Glutamatergic neuron (in vitro differentiated cells): Measurements from ENCODE around the gene KIF18B. TPM values are rescaled to one million over a fixed set of nuclear protein-coding genes. Genes with fewer than 3 reads are reported as not detected.

Experiments
- DNase-seq: peaks from one replicate; pipeline ENCODE4 v3.0.0; 2022
- H3K27ac Mint-ChIP-seq: one replicate; pipeline ENCODE4 v1.8.0; 2020; ENCODE audit warnings: mild to moderate bottlenecking, mixed read lengths, inconsistent platforms; ENCODE audit not compliant: unreplicated experiment
- H3K27me3 Mint-ChIP-seq: one replicate; pipeline ENCODE4 v1.8.0; 2020; ENCODE audit warnings: mild to moderate bottlenecking, moderate library complexity, mixed read lengths, inconsistent platforms; ENCODE audit not compliant: unreplicated experiment
- H3K36me3 Mint-ChIP-seq: one replicate; pipeline ENCODE4 v1.8.0; 2020; ENCODE audit warnings: mild to moderate bottlenecking, mixed read lengths, inconsistent platforms; ENCODE audit not compliant: unreplicated experiment
- H3K4me1 Mint-ChIP-seq: one replicate; pipeline ENCODE4 v1.8.0; 2020; ENCODE audit warnings: mild to moderate bottlenecking, low read depth, mixed read lengths, inconsistent platforms; ENCODE audit not compliant: unreplicated experiment
- H3K4me3 Mint-ChIP-seq: one replicate; pipeline ENCODE4 v1.8.0; 2020; ENCODE audit warnings: mild to moderate bottlenecking, mixed read lengths, inconsistent platforms; ENCODE audit not compliant: unreplicated experiment
- H3K9me3 Mint-ChIP-seq: one replicate; pipeline ENCODE4 v1.8.0; 2020; ENCODE audit warnings: mild to moderate bottlenecking, moderate library complexity, mixed read lengths, inconsistent platforms; ENCODE audit not compliant: unreplicated experiment
- CTCF ChIP-seq: fragments of 200-600 bp; sonication (generic); IDR thresholded peaks from one replicate; pipeline ENCODE4 v1.5.0; 2021; ENCODE audit not compliant: partially characterized antibody, unreplicated experiment
- long read RNA-seq: library from polyadenylated mRNA; unstranded; transcript quantifications from one replicate; pipeline ENCODE4 v2.0.0, GENCODE V29; 2020; ENCODE audit not compliant: unreplicated experiment
- total RNA-seq: library from RNA; stranded (reverse); fragmentation: NEBNext Ultra II Directional; extraction: Animal tissue kit (Norgen Biotek cat#: 25700); gene quantifications from one replicate; pipeline ENCODE4 v1.2.1, GENCODE V29; 2021; ENCODE audit not compliant: unreplicated experiment

Gene KIF18B
- total RNA-seq = 7.4 TPM
- long read RNA-seq = 0 reads

DNA sequence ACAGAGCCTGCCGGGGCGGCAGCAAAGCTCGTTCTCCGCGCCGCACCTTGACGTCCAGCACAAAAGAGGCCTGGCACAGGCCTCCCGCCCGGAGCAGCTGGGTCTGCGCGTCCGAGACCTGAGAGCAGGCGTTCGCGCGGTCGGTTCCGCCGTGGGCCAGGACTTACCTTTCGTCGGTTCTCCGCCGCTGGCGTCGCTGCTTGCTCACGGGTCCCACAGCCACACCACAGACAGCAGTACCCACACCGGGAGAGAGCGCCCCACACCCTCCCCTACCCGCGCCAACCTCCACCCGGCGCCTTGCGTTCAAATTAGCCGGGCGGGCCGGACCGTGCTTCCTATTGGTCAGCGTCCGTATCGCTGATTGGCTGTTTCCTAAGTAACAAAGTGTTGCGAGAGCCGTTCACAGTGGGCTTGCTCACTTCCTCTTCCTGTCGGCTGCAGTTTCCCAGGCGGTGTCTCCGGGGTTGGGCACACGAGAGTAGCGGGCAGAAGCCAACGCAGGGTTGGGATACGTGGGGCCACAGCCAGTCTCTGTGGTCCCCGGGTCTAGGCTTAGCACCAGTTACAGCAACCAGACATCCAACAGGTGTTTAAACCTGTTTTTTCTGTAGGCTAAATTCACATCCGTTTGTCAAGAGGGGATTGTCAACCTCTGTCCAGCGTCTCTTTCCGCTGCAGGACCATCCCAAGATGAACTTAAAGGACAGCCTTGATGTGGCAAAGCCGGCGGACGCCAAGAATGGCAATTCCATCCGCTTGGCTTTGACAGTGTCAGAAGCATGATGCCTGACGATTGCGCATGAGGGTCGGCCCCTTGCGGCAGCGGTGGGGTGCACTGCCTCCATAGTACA is at the start of gene KIF18B:
KIF18B (minus strand) TSS at position 313 of the 854 bp plus-strand sequence. CDS start 11,429 bp downstream, outside the sequence.
- DNase-seq = peak; percentile 89
- Mint-ChIP-seq H3K27me3 (no peaks in the 10 kb centered on the region), H3K4me3 (peak within 1 kb of the TSS; percentile 95), H3K9me3 (no peaks in the 10 kb centered on the region), H3K27ac (peak within 1 kb of the TSS; percentile 28), H3K4me1 (no peaks in the 10 kb centered on the region), H3K36me3 (no peaks in the 10 kb centered on the region)
- TF ChIP-seq CTCF = no peak

- no peak for DNase-seq
- H3K27ac Mint-ChIP-seq = no peak overlapping the region
- no peak overlapping the region for H3K4me3 Mint-ChIP-seq
- no peak for TF ChIP-seq CTCF
- peaks cover 13% of the 10 kb centered on the region for H3K4me1 Mint-ChIP-seq
- H3K36me3 Mint-ChIP-seq = peaks cover 21% of the 10 kb centered on the region
- H3K27me3 Mint-ChIP-seq = peaks cover 25% of the 10 kb centered on the region
- H3K9me3 Mint-ChIP-seq = peaks cover 9% of the 10 kb centered on the region
Observed at GRCh38 chr17:44996304-44996703, 48.7 kb upstream of the KIF18B start.

GRCh38 chr17:44995436-44996001 is 47.9 kb upstream of the KIF18B start:
- Mint-ChIP-seq H3K4me3 (no peak overlapping the region), H3K4me1 (peaks cover 15% of the 10 kb centered on the region), H3K9me3 (peaks cover 8% of the 10 kb centered on the region), H3K27me3 (peaks cover 23% of the 10 kb centered on the region), H3K27ac (no peak overlapping the region), H3K36me3 (peaks cover 21% of the 10 kb centered on the region)
- no peak for TF ChIP-seq CTCF
- DNase-seq = no peak

GRCh38 chr17:44992242-44992939 is 44.8 kb upstream of the KIF18B start:
- H3K27me3 Mint-ChIP-seq = peaks cover 24% of the 10 kb centered on the region
- peak overlapping the region; percentile 52 for H3K27ac Mint-ChIP-seq
- H3K4me3 Mint-ChIP-seq = no peak overlapping the region
- no peak for DNase-seq
- peaks cover 6% of the 10 kb centered on the region for H3K36me3 Mint-ChIP-seq
- H3K9me3 Mint-ChIP-seq = peaks cover 6% of the 10 kb centered on the region
- TF ChIP-seq CTCF = no peak
- H3K4me1 Mint-ChIP-seq = peaks cover 33% of the 10 kb centered on the region
